CD4-positive, alpha-beta T cell (primary cell): ENCODE measurements around the gene SNAP91. TPM values are rescaled to one million over a fixed set of nuclear protein-coding genes. Genes with fewer than 3 reads are reported as not detected.
"Not testable (repeated sequence)": the region's sequence is repeated elsewhere in the genome, so short reads cannot be mapped to it uniquely, and the experiment has no call there.

ENCODE experiments used
- ATAC-seq: fragments of 200-7000 bp; cut with Tn5 transposase; one replicate; pipeline ENCODE4 v1.10.0; 2022; ENCODE audit warnings: mild to moderate bottlenecking; ENCODE audit not compliant: poor library complexity
- CTCF ChIA-PET: fragments of 350-600 bp; sonication (Branson Sonifier 250); formaldehyde crosslinking; loops from one replicate; lab custom pipeline; 2021; ENCODE audit warnings: antibody characterized with exemption, inconsistent platforms; lab: Charles Lee
- POLR2A ChIA-PET: fragments of 350-600 bp; sonication (Branson Sonifier 250); formaldehyde crosslinking; loops from one replicate; lab custom pipeline; 2021; ENCODE audit warnings: antibody characterized with exemption, inconsistent platforms; lab: Charles Lee
- DNase-seq, 14 experiments: peaks; one replicate each; pipeline ENCODE4 v3.0.0-alpha.2; 2013 to 2020; ENCODE audit warnings: mixed read lengths in 2 of 14
- H3K27ac ChIP-seq, 2 donors: one replicate each; pipeline versions ENCODE4 v1.5.1 to v1.7.0; 2013; ENCODE audit warnings: low read length in 2 of 2, low read depth in 1 of 2, mild to moderate bottlenecking in 1 of 2
- H3K27me3 ChIP-seq, 2 experiments: 1 replicate in 1 of 2; 2 replicates in 1 of 2; pipeline versions ENCODE4 v1.6.1 to v1.7.0; 2013; ENCODE audit warnings: low read length in 2 of 2, control low read depth in 1 of 2, mild to moderate bottlenecking in 1 of 2, moderate library complexity in 1 of 2; ENCODE audit not compliant: insufficient read depth in 2 of 2, control insufficient read depth in 1 of 2
- H3K36me3 ChIP-seq: one replicate; pipeline ENCODE4 v1.6.1; 2013; ENCODE audit warnings: low read length, control low read depth; ENCODE audit not compliant: insufficient read depth
- H3K4me1 ChIP-seq: one replicate; pipeline ENCODE4 v1.6.1; 2013; ENCODE audit warnings: low read length, control low read depth; ENCODE audit not compliant: insufficient read depth
- H3K4me3 ChIP-seq: one replicate; pipeline ENCODE4 v1.5.1; 2013; ENCODE audit warnings: mild to moderate bottlenecking, low read length, moderate library complexity
- H3K9me3 ChIP-seq, 2 experiments: 1 replicate in 1 of 2; 2 replicates in 1 of 2; pipeline versions ENCODE4 v1.6.1 to v1.7.0; 2013; ENCODE audit warnings: low read length in 2 of 2, mild to moderate bottlenecking in 2 of 2, control low read depth in 1 of 2, moderate library complexity in 1 of 2; ENCODE audit not compliant: control insufficient read depth in 1 of 2, insufficient read depth in 1 of 2
- H3K27ac Mint-ChIP-seq: one replicate; pipeline ENCODE4 v1.8.0; 2020; ENCODE audit warnings: mixed read lengths
- H3K27me3 Mint-ChIP-seq: one replicate; pipeline ENCODE4 v1.8.0; 2021; ENCODE audit warnings: mixed read lengths
- H3K36me3 Mint-ChIP-seq: one replicate; pipeline ENCODE4 v1.8.0; 2021; ENCODE audit warnings: low read depth, mixed read lengths
- H3K4me1 Mint-ChIP-seq: one replicate; pipeline ENCODE4 v1.8.0; 2021; ENCODE audit warnings: low read depth, mixed read lengths
- H3K4me3 Mint-ChIP-seq: one replicate; pipeline ENCODE4 v1.8.0; 2020; ENCODE audit warnings: mild to moderate bottlenecking, mixed read lengths
- H3K9me3 Mint-ChIP-seq: one replicate; pipeline ENCODE4 v1.8.0; 2020; ENCODE audit warnings: mixed read lengths
- intact Hi-C, 2 experiments: fragments of 100-400 bp; cut with DNase I in 1 of 2; cut with micrococcal nuclease in 1 of 2; formaldehyde crosslinking; loops; one replicate each; pipeline versions ENCODE4 v1.15.1 to v1.9.0; 2023 to 2025; cut with DNase I, micrococcal nuclease
- total RNA-seq, 174 experiments: library from RNA in 2 of 174; stranded (reverse) in 2 of 174; gene quantifications; one replicate each; pipeline ENCODE4 v1.2.3 and lab custom pipeline; 2021 to 2026
- TF ChIP-seq, protein P1 (sequence below): fragments of 200-600 bp; IDR thresholded peaks from one replicate; pipeline ENCODE4 v1.8.0; 2022; ENCODE audit warnings: antibody characterized with exemption, mild to moderate bottlenecking

SNAP91 gene
- total RNA-seq, 2 experiments from 2014 or later, result not detected

- CTCF ChIA-PET, result no interaction called here
Observed at GRCh38 chr6:83756565-83756964, 47.7 kb upstream of the SNAP91 start.

DNA sequence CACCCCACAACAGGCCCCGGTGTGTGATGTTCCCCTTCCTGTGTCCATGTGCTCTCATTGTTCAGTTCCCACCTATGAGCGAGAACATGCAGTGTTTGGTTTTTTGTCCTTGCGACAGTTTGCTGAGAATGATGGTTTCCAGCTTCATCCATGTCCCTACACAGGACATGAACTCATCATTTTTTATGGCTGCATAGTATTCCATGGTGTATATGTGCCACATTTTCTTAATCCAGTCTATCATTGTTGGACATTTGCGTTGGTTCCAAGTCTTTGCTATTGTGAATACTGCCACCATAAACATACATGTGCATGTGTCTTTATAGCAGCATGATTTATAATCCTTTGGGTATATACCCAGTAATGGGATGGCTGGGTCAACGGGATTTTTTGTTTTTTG is 43.5 kb upstream of the SNAP91 start:
- H3K36me3 Mint-ChIP-seq, result not testable (repeated sequence)

More at GRCh38 chr6:83756565-83756964, 47.7 kb upstream of the SNAP91 start:
- TF ChIP-seq, protein P1, sequence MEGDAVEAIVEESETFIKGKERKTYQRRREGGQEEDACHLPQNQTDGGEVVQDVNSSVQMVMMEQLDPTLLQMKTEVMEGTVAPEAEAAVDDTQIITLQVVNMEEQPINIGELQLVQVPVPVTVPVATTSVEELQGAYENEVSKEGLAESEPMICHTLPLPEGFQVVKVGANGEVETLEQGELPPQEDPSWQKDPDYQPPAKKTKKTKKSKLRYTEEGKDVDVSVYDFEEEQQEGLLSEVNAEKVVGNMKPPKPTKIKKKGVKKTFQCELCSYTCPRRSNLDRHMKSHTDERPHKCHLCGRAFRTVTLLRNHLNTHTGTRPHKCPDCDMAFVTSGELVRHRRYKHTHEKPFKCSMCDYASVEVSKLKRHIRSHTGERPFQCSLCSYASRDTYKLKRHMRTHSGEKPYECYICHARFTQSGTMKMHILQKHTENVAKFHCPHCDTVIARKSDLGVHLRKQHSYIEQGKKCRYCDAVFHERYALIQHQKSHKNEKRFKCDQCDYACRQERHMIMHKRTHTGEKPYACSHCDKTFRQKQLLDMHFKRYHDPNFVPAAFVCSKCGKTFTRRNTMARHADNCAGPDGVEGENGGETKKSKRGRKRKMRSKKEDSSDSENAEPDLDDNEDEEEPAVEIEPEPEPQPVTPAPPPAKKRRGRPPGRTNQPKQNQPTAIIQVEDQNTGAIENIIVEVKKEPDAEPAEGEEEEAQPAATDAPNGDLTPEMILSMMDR, result no peak
- H3K27me3 ChIP-seq, result no peaks in the 10 kb centered on the region
- no peak overlapping the region for H3K4me3 ChIP-seq
- H3K27ac Mint-ChIP-seq, result no peak overlapping the region
- no peaks in the 10 kb centered on the region for H3K36me3 ChIP-seq
- POLR2A ChIA-PET, result no interaction called here
- no peak overlapping the region for H3K4me3 Mint-ChIP-seq
- no peaks in the 10 kb centered on the region for H3K27me3 Mint-ChIP-seq
- H3K9me3 Mint-ChIP-seq, result peaks cover 19% of the 10 kb centered on the region
- H3K27ac ChIP-seq, result no peak overlapping the region
- no peaks in the 10 kb centered on the region for H3K36me3 Mint-ChIP-seq
- peaks cover 7 to 28% of the 10 kb centered on the region in 2 experiments for H3K9me3 ChIP-seq
- no peak for ATAC-seq
- H3K4me1 Mint-ChIP-seq, result no peaks in the 10 kb centered on the region
- no peaks in the 10 kb centered on the region for H3K4me1 ChIP-seq
- DNase-seq, result no peak
- intact Hi-C loops, result no loop called here

DNA sequence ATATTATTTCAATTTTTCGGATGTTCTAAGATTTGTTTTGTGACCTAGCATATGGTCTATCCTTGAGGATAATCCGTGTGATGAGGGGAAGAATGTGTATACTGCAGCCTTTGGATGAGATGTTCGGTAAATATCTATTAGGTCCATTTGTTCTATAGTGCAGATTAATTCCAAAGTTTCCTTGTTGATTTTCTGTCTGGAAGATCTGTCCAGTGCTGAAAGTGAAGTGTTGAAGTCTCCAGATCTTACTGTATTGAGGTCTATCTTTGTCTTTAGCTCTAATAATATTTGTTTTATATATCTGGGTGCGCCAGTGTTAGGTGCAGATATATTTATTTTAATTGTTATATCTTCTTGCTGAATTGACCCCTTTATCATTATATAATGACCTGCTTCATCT is 32.2 kb upstream of the SNAP91 start:
- intact Hi-C loops, result no loop called here
- peaks cover 0 to 7% of the 10 kb centered on the region in 2 experiments for H3K9me3 ChIP-seq
- H3K27ac Mint-ChIP-seq, result no peak overlapping the region
- no peaks in the 10 kb centered on the region for H3K36me3 ChIP-seq
- peaks cover 9% of the 10 kb centered on the region for H3K27me3 Mint-ChIP-seq
- H3K27me3 ChIP-seq, result no peaks in the 10 kb centered on the region
- peaks cover 10% of the 10 kb centered on the region for H3K9me3 Mint-ChIP-seq
- no peak overlapping the region for H3K4me3 Mint-ChIP-seq
- H3K27ac ChIP-seq, result no peak overlapping the region
- no peaks in the 10 kb centered on the region for H3K4me1 ChIP-seq
- TF ChIP-seq, protein P1, result no peak
- no peaks in the 10 kb centered on the region for H3K36me3 Mint-ChIP-seq
- DNase-seq (no peak), ATAC-seq (no peak)
- H3K4me1 Mint-ChIP-seq, result no peaks in the 10 kb centered on the region
- ChIA-PET CTCF (no interaction called here), POLR2A (no interaction called here)
- H3K4me3 ChIP-seq, result no peak overlapping the region

More for the DNA sequence above, 43.5 kb upstream of the SNAP91 start:
- H3K4me1 Mint-ChIP-seq, H3K27me3 Mint-ChIP-seq, H3K27me3 ChIP-seq, intact Hi-C loops, H3K27ac ChIP-seq, H3K4me3 Mint-ChIP-seq, ATAC-seq, H3K4me1 ChIP-seq, H3K4me3 ChIP-seq, H3K36me3 ChIP-seq, CTCF ChIA-PET, POLR2A ChIA-PET, DNase-seq, H3K27ac Mint-ChIP-seq: not testable (repeated sequence)
- H3K9me3 ChIP-seq, result peaks cover 0 to 15% of the 10 kb centered on the region in 2 experiments
- peaks cover 19% of the 10 kb centered on the region for H3K9me3 Mint-ChIP-seq

DNA sequence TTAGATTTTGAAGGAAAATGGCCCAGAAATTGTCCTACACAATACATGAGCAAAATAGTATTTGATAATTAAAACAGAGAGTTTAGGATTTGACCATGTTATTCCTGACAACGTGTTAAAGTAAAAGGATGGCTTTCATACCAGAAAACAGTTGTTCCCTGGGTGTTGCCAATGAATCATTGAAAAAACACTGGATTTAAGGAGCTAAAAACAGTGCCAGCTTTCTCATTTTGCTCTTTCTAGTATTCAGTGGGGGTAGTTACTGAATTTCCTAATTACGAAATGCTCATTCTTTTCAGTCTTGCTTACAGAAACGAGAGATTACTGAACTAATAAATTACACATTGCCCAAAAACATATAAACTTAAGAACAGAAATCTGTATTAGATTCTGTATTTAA is 26.6 kb upstream of the SNAP91 start:
- intact Hi-C loops, result no loop called here
- no peaks in the 10 kb centered on the region for H3K27me3 ChIP-seq
- ATAC-seq (no peak), DNase-seq (no peak)
- no peaks in the 10 kb centered on the region for H3K4me1 ChIP-seq
- ChIA-PET POLR2A (no interaction called here), CTCF (no interaction called here)
- no peak overlapping the region for H3K4me3 Mint-ChIP-seq
- peaks cover 9% of the 10 kb centered on the region for H3K9me3 Mint-ChIP-seq
- H3K27me3 Mint-ChIP-seq, result no peaks in the 10 kb centered on the region
- H3K27ac Mint-ChIP-seq, result no peak overlapping the region
- H3K36me3 ChIP-seq, result no peaks in the 10 kb centered on the region
- H3K27ac ChIP-seq, result no peak overlapping the region
- no peak overlapping the region for H3K4me3 ChIP-seq
- H3K9me3 ChIP-seq, result no peaks in the 10 kb centered on the region
- TF ChIP-seq, protein P1, result no peak
- H3K36me3 Mint-ChIP-seq, result no peaks in the 10 kb centered on the region
- no peaks in the 10 kb centered on the region for H3K4me1 Mint-ChIP-seq
